ENCODE results near the gene PRPF6.

DNA sequence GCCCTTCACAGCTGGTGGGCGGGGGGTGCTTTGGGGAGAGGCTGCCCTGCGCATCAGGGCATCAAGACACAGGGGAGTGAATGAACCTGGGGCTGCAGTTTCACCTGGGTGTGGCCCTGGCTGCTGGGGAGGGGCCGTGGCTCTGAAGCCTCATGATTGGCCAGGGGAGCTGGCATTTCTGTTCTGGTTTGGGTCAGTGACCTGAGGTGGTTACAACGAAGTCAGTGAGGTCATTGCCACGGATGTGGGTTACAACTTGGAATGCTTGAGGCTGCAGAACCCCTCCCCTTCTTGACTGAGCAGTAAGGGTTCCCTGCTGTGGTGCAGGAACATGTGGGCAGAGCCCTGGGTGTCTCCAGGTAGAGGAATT lies 85.0 kb downstream of the PRPF6 start:
- TF ChIP-seq CTCF (IDR thresholded peaks at IDR 0.05) (no peak), POLR2AphosphoS5 (IDR thresholded peaks at IDR 0.05) (no peak), POLR2A (IDR thresholded peaks at IDR 0.05) (no peak)

Measured in suprapubic skin (tissue), 4 donors.